ENCODE measurements around the gene RTN4RL1.

The RTN4RL1 gene

GRCh38 chr17:1958134-1958881 is 66.8 kb downstream of the RTN4RL1 start:
- Histone ChIP-seq H3K79me2 (ENCODE audit: control insufficient read depth, low read length) (no peaks in the 10 kb centered on the region), H3K4me1 (ENCODE audit: control insufficient read depth, low read length) (no peaks in the 10 kb centered on the region), H3K4me2 (ENCODE audit: low read length) (no peak overlapping the region), H3K9me3 (ENCODE audit: control insufficient read depth, insufficient read depth, low read length) (no peaks in the 10 kb centered on the region), H3F3A (ENCODE audit: control insufficient read depth, insufficient read depth) (no peaks in the 10 kb centered on the region), H3K4me3 (ENCODE audit: low read length) (no peak overlapping the region), H3K36me3 (ENCODE audit: control insufficient read depth, low read length) (no peaks in the 10 kb centered on the region), H3K9me2 (replicated peaks; ENCODE audit: control insufficient read depth, low read length) (no peaks in the 10 kb centered on the region), H3K27ac (ENCODE audit: low read depth, low read length) (no peak overlapping the region), H4K20me1 (ENCODE audit: control insufficient read depth, insufficient read depth, low read depth, low read length) (no peaks in the 10 kb centered on the region), H3K27me3 (ENCODE audit: control insufficient read depth, low read length) (no peaks in the 10 kb centered on the region)
- TF ChIP-seq CTCF (IDR thresholded peaks at IDR 0.05; ENCODE audit: low read depth, low read length, poor library complexity, severe bottlenecking) (no peak), EZH2phosphoT487 (IDR thresholded peaks at IDR 0.05; ENCODE audit: borderline replicate concordance, low read length) (no peak)

GRCh38 chr17:1957037-1957436 is 68.1 kb downstream of the RTN4RL1 start:
- TF ChIP-seq EZH2phosphoT487 (IDR thresholded peaks at IDR 0.05; ENCODE audit: borderline replicate concordance, low read length), result no peak
- Histone ChIP-seq H3K79me2 (ENCODE audit: control insufficient read depth, low read length) (no peaks in the 10 kb centered on the region), H3K27me3 (ENCODE audit: control insufficient read depth, low read length) (no peaks in the 10 kb centered on the region), H3K4me3 (ENCODE audit: low read length) (no peak overlapping the region), H3K36me3 (ENCODE audit: control insufficient read depth, low read length) (no peaks in the 10 kb centered on the region), H3F3A (ENCODE audit: control insufficient read depth, insufficient read depth) (no peaks in the 10 kb centered on the region), H4K20me1 (ENCODE audit: control insufficient read depth, insufficient read depth, low read depth, low read length) (no peaks in the 10 kb centered on the region), H3K4me2 (ENCODE audit: low read length) (no peak overlapping the region), H3K9me3 (ENCODE audit: control insufficient read depth, insufficient read depth, low read length) (no peaks in the 10 kb centered on the region), H3K9me2 (replicated peaks; ENCODE audit: control insufficient read depth, low read length) (no peaks in the 10 kb centered on the region), H3K4me1 (ENCODE audit: control insufficient read depth, low read length) (no peaks in the 10 kb centered on the region), H3K27ac (ENCODE audit: low read depth, low read length) (no peak overlapping the region)

- TF ChIP-seq EZH2phosphoT487 (IDR thresholded peaks at IDR 0.05; ENCODE audit: borderline replicate concordance, low read length) (no peak), CTCF (IDR thresholded peaks at IDR 0.05; ENCODE audit: low read depth, low read length, poor library complexity, severe bottlenecking) (no peak)
- no peaks in the 10 kb centered on the region; the same call in 1 of the 2 replicates for H3K4me1 ChIP-seq (ENCODE audit: control insufficient read depth, low read length)
- no peaks in the 10 kb centered on the region for H3K9me3 ChIP-seq (ENCODE audit: control insufficient read depth, insufficient read depth, low read length)
- H3K4me2 ChIP-seq (ENCODE audit: low read length), result no peak overlapping the region
- no peaks in the 10 kb centered on the region for H4K20me1 ChIP-seq (ENCODE audit: control insufficient read depth, insufficient read depth, low read depth, low read length)
- H3K79me2 ChIP-seq (ENCODE audit: control insufficient read depth, low read length), result no peaks in the 10 kb centered on the region
- no peaks in the 10 kb centered on the region for H3K9me2 ChIP-seq (replicated peaks; ENCODE audit: control insufficient read depth, low read length)
- no peaks in the 10 kb centered on the region for H3F3A ChIP-seq (ENCODE audit: control insufficient read depth, insufficient read depth)
- no peaks in the 10 kb centered on the region for H3K36me3 ChIP-seq (ENCODE audit: control insufficient read depth, low read length)
- no peak overlapping the region for H3K27ac ChIP-seq (ENCODE audit: low read depth, low read length)
- H3K4me3 ChIP-seq (ENCODE audit: low read length), result no peak overlapping the region
- H3K27me3 ChIP-seq (ENCODE audit: control insufficient read depth, low read length), result no peaks in the 10 kb centered on the region
Observed at GRCh38 chr17:1956134-1956533, 69.0 kb downstream of the RTN4RL1 start.

GRCh38 chr17:1953831-1954230 is 71.3 kb downstream of the RTN4RL1 start:
- no peaks in the 10 kb centered on the region for H3K9me2 ChIP-seq (replicated peaks; ENCODE audit: control insufficient read depth, low read length)
- no peak overlapping the region for H3K4me3 ChIP-seq (ENCODE audit: low read length)
- H3F3A ChIP-seq (ENCODE audit: control insufficient read depth, insufficient read depth), result no peaks in the 10 kb centered on the region
- H3K4me2 ChIP-seq (ENCODE audit: low read length), result no peak overlapping the region
- TF ChIP-seq CTCF (IDR thresholded peaks at IDR 0.05; ENCODE audit: low read depth, low read length, poor library complexity, severe bottlenecking), result no peak
- TF ChIP-seq EZH2phosphoT487 (IDR thresholded peaks at IDR 0.05; ENCODE audit: borderline replicate concordance, low read length), result no peak
- H3K79me2 ChIP-seq (ENCODE audit: control insufficient read depth, low read length), result no peaks in the 10 kb centered on the region
- H3K27ac ChIP-seq (ENCODE audit: low read depth, low read length), result no peak overlapping the region
- H3K9me3 ChIP-seq (ENCODE audit: control insufficient read depth, insufficient read depth, low read length), result no peaks in the 10 kb centered on the region
- H3K4me1 ChIP-seq (ENCODE audit: control insufficient read depth, low read length), result no peaks in the 10 kb centered on the region; the same call in 1 of the 2 replicates
- no peaks in the 10 kb centered on the region for H3K36me3 ChIP-seq (ENCODE audit: control insufficient read depth, low read length)
- no peaks in the 10 kb centered on the region for H4K20me1 ChIP-seq (ENCODE audit: control insufficient read depth, insufficient read depth, low read depth, low read length)
- H3K27me3 ChIP-seq (ENCODE audit: control insufficient read depth, low read length), result no peaks in the 10 kb centered on the region
